ENCODE measurements around the gene OGDH.

Gene OGDH

GRCh38 chr7:44743750-44744149 lies 137.3 kb downstream of the OGDH start:
- DNase-seq: no peak

GRCh38 chr7:44748045-44748947 lies 141.9 kb downstream of the OGDH start, which contains the start of gene ZMIZ2:
ZMIZ2 (plus strand) TSS chr7:44748847; CDS start chr7:44756250, 7,403 bp downstream.
- DNase-seq: peak; percentile 88

- no peak for DNase-seq
These were observed 142.7 kb downstream of the OGDH start for GRCh38 chr7:44748948-44749731.

- no peak for DNase-seq
These were observed 143.6 kb downstream of the OGDH start for GRCh38 chr7:44749992-44750391.

- no peak for DNase-seq
These were observed 144.0 kb downstream of the OGDH start for GRCh38 chr7:44750424-44750823.

- no peak for DNase-seq
These were observed 144.6 kb downstream of the OGDH start for GRCh38 chr7:44750921-44751571.

GRCh38 chr7:44752822-44753221 lies 146.4 kb downstream of the OGDH start:
- no peak for DNase-seq

GRCh38 chr7:44754802-44755697 lies 148.6 kb downstream of the OGDH start:
- no peak for DNase-seq

GRCh38 chr7:44755698-44756627 lies 149.5 kb downstream of the OGDH start:
- no peak for DNase-seq

GRCh38 chr7:44756904-44757303 lies 150.5 kb downstream of the OGDH start:
- no peak for DNase-seq

- peak; percentile 37 for DNase-seq
These were observed 150.9 kb downstream of the OGDH start for GRCh38 chr7:44757311-44757710.

- no peak for DNase-seq
These were observed 151.3 kb downstream of the OGDH start for GRCh38 chr7:44757739-44758138.
